ENCODE measurements around the gene TNFRSF13B.

- TF ChIP-seq, protein P1, sequence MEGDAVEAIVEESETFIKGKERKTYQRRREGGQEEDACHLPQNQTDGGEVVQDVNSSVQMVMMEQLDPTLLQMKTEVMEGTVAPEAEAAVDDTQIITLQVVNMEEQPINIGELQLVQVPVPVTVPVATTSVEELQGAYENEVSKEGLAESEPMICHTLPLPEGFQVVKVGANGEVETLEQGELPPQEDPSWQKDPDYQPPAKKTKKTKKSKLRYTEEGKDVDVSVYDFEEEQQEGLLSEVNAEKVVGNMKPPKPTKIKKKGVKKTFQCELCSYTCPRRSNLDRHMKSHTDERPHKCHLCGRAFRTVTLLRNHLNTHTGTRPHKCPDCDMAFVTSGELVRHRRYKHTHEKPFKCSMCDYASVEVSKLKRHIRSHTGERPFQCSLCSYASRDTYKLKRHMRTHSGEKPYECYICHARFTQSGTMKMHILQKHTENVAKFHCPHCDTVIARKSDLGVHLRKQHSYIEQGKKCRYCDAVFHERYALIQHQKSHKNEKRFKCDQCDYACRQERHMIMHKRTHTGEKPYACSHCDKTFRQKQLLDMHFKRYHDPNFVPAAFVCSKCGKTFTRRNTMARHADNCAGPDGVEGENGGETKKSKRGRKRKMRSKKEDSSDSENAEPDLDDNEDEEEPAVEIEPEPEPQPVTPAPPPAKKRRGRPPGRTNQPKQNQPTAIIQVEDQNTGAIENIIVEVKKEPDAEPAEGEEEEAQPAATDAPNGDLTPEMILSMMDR (IDR thresholded peaks at IDR 0.05) = no peak
- TF ChIP-seq MAX (IDR thresholded peaks at IDR 0.05; ENCODE audit: low read depth) (no peak), RCOR1 (IDR thresholded peaks at IDR 0.05; ENCODE audit: low read length) (no peak), POLR2AphosphoS5 (IDR thresholded peaks at IDR 0.05; ENCODE audit: low read depth, low read length) (no peak), RXRA (IDR thresholded peaks at IDR 0.05; ENCODE audit: borderline replicate concordance, low read depth) (no peak)
- TF ChIP-seq, protein P2, sequence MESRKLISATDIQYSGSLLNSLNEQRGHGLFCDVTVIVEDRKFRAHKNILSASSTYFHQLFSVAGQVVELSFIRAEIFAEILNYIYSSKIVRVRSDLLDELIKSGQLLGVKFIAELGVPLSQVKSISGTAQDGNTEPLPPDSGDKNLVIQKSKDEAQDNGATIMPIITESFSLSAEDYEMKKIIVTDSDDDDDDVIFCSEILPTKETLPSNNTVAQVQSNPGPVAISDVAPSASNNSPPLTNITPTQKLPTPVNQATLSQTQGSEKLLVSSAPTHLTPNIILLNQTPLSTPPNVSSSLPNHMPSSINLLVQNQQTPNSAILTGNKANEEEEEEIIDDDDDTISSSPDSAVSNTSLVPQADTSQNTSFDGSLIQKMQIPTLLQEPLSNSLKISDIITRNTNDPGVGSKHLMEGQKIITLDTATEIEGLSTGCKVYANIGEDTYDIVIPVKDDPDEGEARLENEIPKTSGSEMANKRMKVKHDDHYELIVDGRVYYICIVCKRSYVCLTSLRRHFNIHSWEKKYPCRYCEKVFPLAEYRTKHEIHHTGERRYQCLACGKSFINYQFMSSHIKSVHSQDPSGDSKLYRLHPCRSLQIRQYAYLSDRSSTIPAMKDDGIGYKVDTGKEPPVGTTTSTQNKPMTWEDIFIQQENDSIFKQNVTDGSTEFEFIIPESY (IDR thresholded peaks at IDR 0.05; ENCODE audit: borderline replicate concordance, low read depth) = no peak
These were observed 55.4 kb downstream of the TNFRSF13B start for GRCh38 chr17:16916557-16916920.
